Measurements from ENCODE around the gene FTO.

Gene FTO

GRCh38 chr16:53932975-53933374 is 229.0 kb downstream of the FTO start:
- H3K4me1 ChIP-seq (ENCODE audit: control insufficient read depth in 1 of 2, insufficient read depth in 1 of 2, low read depth in 1 of 2, low read length in 1 of 2): no peaks in the 10 kb centered on the region
- no peaks in the 10 kb centered on the region for H3K27me3 ChIP-seq
- peaks cover 5% of the 10 kb centered on the region for H3K36me3 ChIP-seq
- H3K4me3 ChIP-seq (ENCODE audit: low read depth in 1 of 2, low read length in 1 of 2): no peak overlapping the region
- no peak overlapping the region for H3K27ac ChIP-seq
- no peaks in the 10 kb centered on the region for H3K9me3 ChIP-seq
- no peak for TF ChIP-seq CTCF (IDR thresholded peaks at IDR 0.05)

DNA sequence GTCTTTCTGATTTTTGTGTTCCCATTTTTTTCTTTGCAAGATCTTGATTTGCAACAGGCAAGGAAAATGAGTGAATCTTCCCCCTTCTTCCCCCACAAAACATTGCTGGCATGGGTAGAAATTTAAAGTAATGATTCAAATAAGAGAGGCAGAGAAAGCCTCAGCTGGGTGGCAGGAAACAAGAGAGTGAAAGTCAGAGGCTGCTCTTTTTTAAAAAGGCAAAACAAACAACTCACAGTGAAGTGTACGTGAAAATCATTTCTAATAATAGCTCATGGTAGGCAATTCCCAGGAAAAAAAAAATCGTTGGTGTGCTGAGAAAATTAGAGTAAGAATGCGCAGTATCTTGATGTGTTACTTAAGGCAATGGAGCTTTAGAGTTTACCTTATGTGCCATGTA is 229.5 kb downstream of the FTO start:
- Histone ChIP-seq H3K36me3 (peaks cover 5% of the 10 kb centered on the region), H3K27me3 (no peaks in the 10 kb centered on the region), H3K27ac (no peak overlapping the region), H3K4me3 (ENCODE audit: low read depth in 1 of 2, low read length in 1 of 2) (no peak overlapping the region), H3K4me1 (ENCODE audit: control insufficient read depth in 1 of 2, insufficient read depth in 1 of 2, low read depth in 1 of 2, low read length in 1 of 2) (no peaks in the 10 kb centered on the region), H3K9me3 (no peaks in the 10 kb centered on the region)
- no peak for TF ChIP-seq CTCF (IDR thresholded peaks at IDR 0.05)

- Histone ChIP-seq H3K27me3 (no peaks in the 10 kb centered on the region), H3K27ac (no peak overlapping the region)
- TF ChIP-seq CTCF (IDR thresholded peaks at IDR 0.05): no peak
These were observed 232.1 kb downstream of the FTO start for GRCh38 chr16:53936052-53936451.

GRCh38 chr16:53936529-53936928 is 232.6 kb downstream of the FTO start:
- Histone ChIP-seq H3K27me3 (no peaks in the 10 kb centered on the region), H3K4me1 (ENCODE audit: control insufficient read depth in 1 of 2, insufficient read depth in 1 of 2, low read depth in 1 of 2, low read length in 1 of 2) (no peaks in the 10 kb centered on the region), H3K4me3 (ENCODE audit: low read depth in 1 of 2, low read length in 1 of 2) (no peak overlapping the region), H3K9me3 (no peaks in the 10 kb centered on the region), H3K36me3 (peaks cover 5% of the 10 kb centered on the region), H3K27ac (no peak overlapping the region)
- no peak for TF ChIP-seq CTCF (IDR thresholded peaks at IDR 0.05)

More at GRCh38 chr16:53936052-53936451, 232.1 kb downstream of the FTO start:
- Histone ChIP-seq H3K4me1 (ENCODE audit: control insufficient read depth in 1 of 2, insufficient read depth in 1 of 2, low read depth in 1 of 2, low read length in 1 of 2) (no peaks in the 10 kb centered on the region), H3K9me3 (no peaks in the 10 kb centered on the region), H3K4me3 (ENCODE audit: low read depth in 1 of 2, low read length in 1 of 2) (no peak overlapping the region), H3K36me3 (peaks cover 5% of the 10 kb centered on the region)

GRCh38 chr16:53937161-53937880 is 233.4 kb downstream of the FTO start:
- Histone ChIP-seq H3K4me3 (ENCODE audit: low read depth in 1 of 2, low read length in 1 of 2) (no peak overlapping the region), H3K4me1 (ENCODE audit: control insufficient read depth in 1 of 2, insufficient read depth in 1 of 2, low read depth in 1 of 2, low read length in 1 of 2) (no peaks in the 10 kb centered on the region), H3K9me3 (no peaks in the 10 kb centered on the region), H3K27me3 (no peaks in the 10 kb centered on the region), H3K27ac (no peak overlapping the region), H3K36me3 (peaks cover 5% of the 10 kb centered on the region)
- TF ChIP-seq CTCF (IDR thresholded peaks at IDR 0.05): no peak

All from neutrophil (primary cell).